HepG2 (cell line): ENCODE measurements around the gene KRT4. TPM values are rescaled to one million over a fixed set of nuclear protein-coding genes. Genes with fewer than 3 reads are reported as not detected.

Experiments used
- ATAC-seq: fragments of 200-7000 bp; cut with Tn5 transposase; 3 replicates; pipeline ENCODE4 v1.9.1; 2020; ENCODE audit warnings: mild to moderate bottlenecking, moderate library complexity
- BruUV-seq: library from RNA; stranded (reverse); fragments of 400-500 nt; replicated peaks from 2 replicates; lab custom pipeline; 2021; lab: Mats Ljungman, UMichigan
- CTCF ChIA-PET: fragments of 300-600 bp; formaldehyde crosslinking; extraction: SDS; loops from one replicate; lab custom pipeline; 2021; ENCODE audit warnings: low total read pairs, inconsistent platforms, low intra/inter-chr PET ratio; lab: Yijun Ruan, JAX
- POLR2A ChIA-PET: fragments of 350-600 bp; sonication (Branson Sonifier 250); formaldehyde crosslinking; loops from one replicate; lab custom pipeline; 2020; ENCODE audit warnings: antibody characterized with exemption, inconsistent platforms; lab: Yijun Ruan, JAX
- DNase-seq: peaks from one replicate; pipeline ENCODE4 v3.0.0-alpha.2; 2015; ENCODE audit warnings: low spot score
- FAIRE-seq: peaks from 3 replicates; lab custom pipeline; 2011; peaks lifted over from hg19 to GRCh38; lab: Jason Lieb, UNC
- H2AFZ ChIP-seq: one replicate; pipeline ENCODE4 v1.6.1; 2011; ENCODE audit warnings: low read length, inconsistent platforms
- H3K27ac ChIP-seq: fragments of 300-600 bp; 3 replicates; pipeline ENCODE4 v1.8.0; 2011; ENCODE audit warnings: mixed run types, mild to moderate bottlenecking, mixed read lengths, low read length, inconsistent platforms; ENCODE audit not compliant: insufficient read depth; ENCODE audit errors: extremely low read length
- H3K27me3 ChIP-seq, 2 experiments: fragments of 200-600 bp in 1 of 2; 2 replicates in 1 of 2; 3 replicates in 1 of 2; pipeline versions ENCODE4 v1.6.0 to v1.8.0; 2011; ENCODE audit warnings: low read length in 2 of 2, mild to moderate bottlenecking in 2 of 2, moderate library complexity in 2 of 2, inconsistent platforms in 1 of 2; ENCODE audit not compliant: insufficient read depth in 2 of 2, control insufficient read depth in 1 of 2
- H3K36me3 ChIP-seq, 2 experiments: fragments of 200-600 bp in 1 of 2; replicated peaks in 1 of 2; 2 replicates in 1 of 2; 3 replicates in 1 of 2; pipeline versions ENCODE4 v1.5.1 to v1.8.0; 2011; ENCODE audit warnings: low read length in 2 of 2, inconsistent platforms in 1 of 2; ENCODE audit not compliant: insufficient read depth in 2 of 2, control insufficient read depth in 1 of 2
- H3K4me1 ChIP-seq: 2 replicates; pipeline ENCODE4 v1.5.1; 2012; ENCODE audit warnings: low read length, inconsistent platforms; ENCODE audit not compliant: insufficient read depth
- H3K4me2 ChIP-seq: 2 replicates; pipeline ENCODE4 v1.6.0; 2011; ENCODE audit warnings: low read depth, low read length, inconsistent platforms
- H3K4me3 ChIP-seq, 3 experiments: fragments of 200-600 bp in 1 of 3; sonication (generic), shearing (Covaris generic) in 1 of 3; replicated peaks in 1 of 3; 2 replicates each; pipeline ENCODE4 v1.5.1; 2011 to 2016; ENCODE audit warnings: low read length in 3 of 3, inconsistent platforms in 2 of 3, low read depth in 2 of 3, mild to moderate bottlenecking in 2 of 3, control low read depth in 1 of 3, mixed read lengths in 1 of 3; ENCODE audit not compliant: insufficient read depth in 1 of 3
- H3K79me2 ChIP-seq: one replicate; pipeline ENCODE4 v1.6.1; 2011; ENCODE audit warnings: low read length, inconsistent platforms; ENCODE audit not compliant: insufficient read depth
- H3K9ac ChIP-seq: 2 replicates; pipeline ENCODE4 v1.6.0; 2011; ENCODE audit warnings: mild to moderate bottlenecking, low read depth, low read length, inconsistent platforms; ENCODE audit not compliant: insufficient read depth
- H3K9me3 ChIP-seq: 2 replicates; pipeline ENCODE4 v1.5.1; 2012; ENCODE audit warnings: mild to moderate bottlenecking, low read length
- H4K20me1 ChIP-seq: 2 replicates; pipeline ENCODE4 v1.6.0; 2011; ENCODE audit warnings: inconsistent platforms, mild to moderate bottlenecking, low read length, moderate library complexity; ENCODE audit not compliant: insufficient read depth
- HNRNPL ChIP-seq: fragments of 200-400 bp; formaldehyde crosslinking; IDR thresholded peaks from 2 replicates; pipeline ENCODE4 v1.6.1; 2017; ENCODE audit warnings: mild to moderate bottlenecking, low read depth, low read length
- MIER3 ChIP-seq: IDR thresholded peaks from 2 replicates; pipeline ENCODE4 v1.6.1; 2016; ENCODE audit warnings: missing compliant biosample characterization, borderline replicate concordance
- TOE1 ChIP-seq: sonication (generic); formaldehyde crosslinking; IDR thresholded peaks from 2 replicates; pipeline ENCODE4 v1.4.0; 2020; ENCODE audit warnings: mild to moderate bottlenecking, missing genetic modification reagents
- ZC3H13 ChIP-seq: sonication (generic); formaldehyde crosslinking; IDR thresholded peaks from 2 replicates; pipeline ENCODE4 v1.8.1; 2023; ENCODE audit warnings: mild to moderate bottlenecking, missing genetic modification reagents, moderate library complexity
- WGBS: methylation state at CpG from one replicate; pipeline ENCODE4 v1.1.6; 2017; ENCODE audit warnings: low lambda C conversion rate; 5-methylcytosine and 5-hydroxymethylcytosine counted together
- in situ Hi-C: cut with HindIII; loops from 2 replicates; pipeline ENCODE4 v1.10.0; 2017; ENCODE audit warnings: low pct_unique_long_range_greater_than_20kb; ENCODE audit not compliant: extremely low pct_ligation_motif_present
- intact Hi-C: fragments of 100-400 bp; cut with micrococcal nuclease; formaldehyde crosslinking; loops from one replicate; pipeline ENCODE4 v1.10.0; 2022; ENCODE audit not compliant: unreplicated experiment
- polyA plus RNA-seq, 8 experiments: library from polyadenylated mRNA; depleted of rRNA in 3 of 8; stranded (reverse) in 7 of 8; unstranded in 1 of 8; fragments of >200 nt; fragmentation: Illumina TruSeq in 4 of 8; extraction: Trizol in 4 of 8; gene quantifications; 2 replicates each; pipeline versions ENCODE4 v1.2.1 to v1.2.3, GENCODE V29; 2011 to 2016; ENCODE audit warnings: low read depth in 4 of 8, missing spikeins in 1 of 8, mixed read lengths in 1 of 8; ENCODE audit not compliant: insufficient read depth in 1 of 8
- total RNA-seq, 5 experiments: library from RNA; depleted of rRNA; stranded (reverse); fragments of >200 nt; fragmentation: Illumina TruSeq; extraction: Trizol; gene quantifications; 2 replicates each; pipeline ENCODE4 v1.2.3, GENCODE V29; 2016; ENCODE audit warnings: low read depth in 1 of 5
- TF ChIP-seq, protein P1 (sequence below): sonication (generic); formaldehyde crosslinking; IDR thresholded peaks from 2 replicates; pipeline ENCODE4 v1.4.0; 2020; ENCODE audit warnings: mild to moderate bottlenecking, missing genetic modification reagents
- TF ChIP-seq, protein P2 (sequence below): sonication (generic); formaldehyde crosslinking; IDR thresholded peaks from 2 replicates; pipeline ENCODE4 v1.8.0; 2022; ENCODE audit warnings: mild to moderate bottlenecking, missing genetic modification reagents, moderate library complexity
- TF ChIP-seq, protein P3 (sequence below): sonication (generic); formaldehyde crosslinking; IDR thresholded peaks from 2 replicates; pipeline ENCODE4 v1.5.0; 2020; ENCODE audit warnings: missing genetic modification reagents, mild to moderate bottlenecking, borderline replicate concordance
- TF ChIP-seq, protein P4 (sequence below): IDR thresholded peaks from 2 replicates; pipeline ENCODE4 v1.6.1; 2016; ENCODE audit warnings: low read depth
- TF ChIP-seq, protein P5 (sequence below): sonication (generic); formaldehyde crosslinking; conservative IDR thresholded peaks from 2 replicates; pipeline ENCODE4 v1.8.0; 2022; ENCODE audit warnings: missing genetic modification reagents

KRT4 gene
- total and polyA plus RNA-seq, 2 of the 13 experiments (the other 11 are each of a cell fraction or from before 2014, with no cell fraction given), result not detected

DNA sequence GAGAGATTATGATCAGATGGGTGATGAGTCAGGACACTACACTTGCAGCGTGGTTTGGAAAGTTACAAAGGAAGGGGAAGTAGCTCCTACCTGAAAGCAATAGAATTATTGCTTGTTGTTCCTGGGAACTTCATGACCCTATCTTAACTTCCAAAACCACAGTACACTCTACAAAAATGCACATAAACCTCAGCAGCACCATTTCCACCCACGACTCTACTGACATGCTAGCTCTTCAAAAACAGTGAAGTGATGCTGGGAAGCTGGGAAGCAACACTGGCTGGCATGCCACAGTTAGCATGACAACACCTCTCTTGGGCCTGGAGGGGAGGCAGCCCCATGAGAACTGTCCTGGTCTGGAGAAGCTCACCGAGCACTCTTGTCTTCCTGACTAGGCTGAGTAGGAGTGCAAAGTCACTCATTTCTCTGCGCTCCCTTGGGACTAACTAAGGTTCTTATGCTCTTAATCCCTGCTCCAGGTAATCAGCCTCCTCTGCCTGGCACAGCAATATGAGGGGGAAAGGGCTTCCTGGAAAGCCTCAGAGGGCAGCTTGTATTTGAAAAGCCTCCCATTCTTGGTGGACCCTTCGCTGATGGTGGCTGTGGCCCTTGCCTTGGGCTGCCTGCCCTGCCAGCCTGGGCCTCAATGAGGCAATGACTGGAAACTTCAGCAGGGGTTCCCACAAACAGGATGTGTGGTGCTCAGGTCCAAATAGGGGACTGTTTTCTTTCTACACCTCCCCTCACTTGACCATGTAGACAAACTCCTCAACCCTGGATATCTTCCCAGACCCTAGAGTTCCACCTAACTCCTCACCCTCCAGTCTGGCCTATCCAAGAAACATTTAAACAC is 19.2 kb downstream of the KRT4 start:
- Histone ChIP-seq H3K4me3 (no peak overlapping the region), H3K9ac (no peak overlapping the region), H3K9me3 (no peaks in the 10 kb centered on the region), H3K4me1 (no peaks in the 10 kb centered on the region), H3K79me2 (no peaks in the 10 kb centered on the region), H3K4me2 (no peak overlapping the region), H3K36me3 (no peaks in the 10 kb centered on the region), H3K27ac (no peak overlapping the region), H2AFZ (no peak overlapping the region), H3K27me3 (peaks cover 4 to 33% of the 10 kb centered on the region in 2 experiments; a peak in 3 of 5 replicates), H4K20me1 (no peaks in the 10 kb centered on the region)
- DNase-seq (no peak), FAIRE-seq (no peak), ATAC-seq (no peak)
- POLR2A ChIA-PET, result no interaction called here
- CTCF ChIA-PET, result no interaction called here
- BruUV-seq, result no TSS peak
- intact Hi-C loops (no loop called here), in situ Hi-C loops (no loop called here)
- TF ChIP-seq, protein P1, sequence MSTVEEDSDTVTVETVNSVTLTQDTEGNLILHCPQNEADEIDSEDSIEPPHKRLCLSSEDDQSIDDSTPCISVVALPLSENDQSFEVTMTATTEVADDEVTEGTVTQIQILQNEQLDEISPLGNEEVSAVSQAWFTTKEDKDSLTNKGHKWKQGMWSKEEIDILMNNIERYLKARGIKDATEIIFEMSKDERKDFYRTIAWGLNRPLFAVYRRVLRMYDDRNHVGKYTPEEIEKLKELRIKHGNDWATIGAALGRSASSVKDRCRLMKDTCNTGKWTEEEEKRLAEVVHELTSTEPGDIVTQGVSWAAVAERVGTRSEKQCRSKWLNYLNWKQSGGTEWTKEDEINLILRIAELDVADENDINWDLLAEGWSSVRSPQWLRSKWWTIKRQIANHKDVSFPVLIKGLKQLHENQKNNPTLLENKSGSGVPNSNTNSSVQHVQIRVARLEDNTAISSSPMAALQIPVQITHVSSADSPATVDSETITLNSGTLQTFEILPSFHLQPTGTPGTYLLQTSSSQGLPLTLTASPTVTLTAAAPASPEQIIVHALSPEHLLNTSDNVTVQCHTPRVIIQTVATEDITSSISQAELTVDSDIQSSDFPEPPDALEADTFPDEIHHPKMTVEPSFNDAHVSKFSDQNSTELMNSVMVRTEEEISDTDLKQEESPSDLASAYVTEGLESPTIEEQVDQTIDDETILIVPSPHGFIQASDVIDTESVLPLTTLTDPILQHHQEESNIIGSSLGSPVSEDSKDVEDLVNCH (CRISPR knock-in tag), result no peak
- TF ChIP-seq, protein P2, sequence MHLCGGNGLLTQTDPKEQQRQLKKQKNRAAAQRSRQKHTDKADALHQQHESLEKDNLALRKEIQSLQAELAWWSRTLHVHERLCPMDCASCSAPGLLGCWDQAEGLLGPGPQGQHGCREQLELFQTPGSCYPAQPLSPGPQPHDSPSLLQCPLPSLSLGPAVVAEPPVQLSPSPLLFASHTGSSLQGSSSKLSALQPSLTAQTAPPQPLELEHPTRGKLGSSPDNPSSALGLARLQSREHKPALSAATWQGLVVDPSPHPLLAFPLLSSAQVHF, result no peak
- no peak for TF ChIP-seq HNRNPL
- TF ChIP-seq, protein P3, sequence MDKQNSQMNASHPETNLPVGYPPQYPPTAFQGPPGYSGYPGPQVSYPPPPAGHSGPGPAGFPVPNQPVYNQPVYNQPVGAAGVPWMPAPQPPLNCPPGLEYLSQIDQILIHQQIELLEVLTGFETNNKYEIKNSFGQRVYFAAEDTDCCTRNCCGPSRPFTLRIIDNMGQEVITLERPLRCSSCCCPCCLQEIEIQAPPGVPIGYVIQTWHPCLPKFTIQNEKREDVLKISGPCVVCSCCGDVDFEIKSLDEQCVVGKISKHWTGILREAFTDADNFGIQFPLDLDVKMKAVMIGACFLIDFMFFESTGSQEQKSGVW (CRISPR knock-in tag), result no peak
- no peak for TF ChIP-seq TOE1 (CRISPR knock-in tag)
- TF ChIP-seq, protein P4, sequence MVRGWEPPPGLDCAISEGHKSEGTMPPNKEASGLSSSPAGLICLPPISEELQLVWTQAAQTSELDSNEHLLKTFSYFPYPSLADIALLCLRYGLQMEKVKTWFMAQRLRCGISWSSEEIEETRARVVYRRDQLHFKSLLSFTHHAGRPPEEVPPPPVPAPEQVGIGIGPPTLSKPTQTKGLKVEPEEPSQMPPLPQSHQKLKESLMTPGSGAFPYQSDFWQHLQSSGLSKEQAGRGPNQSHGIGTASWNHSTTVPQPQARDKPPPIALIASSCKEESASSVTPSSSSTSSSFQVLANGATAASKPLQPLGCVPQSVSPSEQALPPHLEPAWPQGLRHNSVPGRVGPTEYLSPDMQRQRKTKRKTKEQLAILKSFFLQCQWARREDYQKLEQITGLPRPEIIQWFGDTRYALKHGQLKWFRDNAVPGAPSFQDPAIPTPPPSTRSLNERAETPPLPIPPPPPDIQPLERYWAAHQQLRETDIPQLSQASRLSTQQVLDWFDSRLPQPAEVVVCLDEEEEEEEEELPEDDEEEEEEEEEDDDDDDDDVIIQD, result no peak
- no peak for TF ChIP-seq ZC3H13
- TF ChIP-seq, protein P5, sequence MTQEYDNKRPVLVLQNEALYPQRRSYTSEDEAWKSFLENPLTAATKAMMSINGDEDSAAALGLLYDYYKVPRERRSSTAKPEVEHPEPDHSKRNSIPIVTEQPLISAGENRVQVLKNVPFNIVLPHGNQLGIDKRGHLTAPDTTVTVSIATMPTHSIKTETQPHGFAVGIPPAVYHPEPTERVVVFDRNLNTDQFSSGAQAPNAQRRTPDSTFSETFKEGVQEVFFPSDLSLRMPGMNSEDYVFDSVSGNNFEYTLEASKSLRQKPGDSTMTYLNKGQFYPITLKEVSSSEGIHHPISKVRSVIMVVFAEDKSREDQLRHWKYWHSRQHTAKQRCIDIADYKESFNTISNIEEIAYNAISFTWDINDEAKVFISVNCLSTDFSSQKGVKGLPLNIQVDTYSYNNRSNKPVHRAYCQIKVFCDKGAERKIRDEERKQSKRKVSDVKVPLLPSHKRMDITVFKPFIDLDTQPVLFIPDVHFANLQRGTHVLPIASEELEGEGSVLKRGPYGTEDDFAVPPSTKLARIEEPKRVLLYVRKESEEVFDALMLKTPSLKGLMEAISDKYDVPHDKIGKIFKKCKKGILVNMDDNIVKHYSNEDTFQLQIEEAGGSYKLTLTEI (CRISPR knock-in tag), result no peak
- no peak for TF ChIP-seq MIER3
- 8% methylated on average over 3 of the region's 5 CpGs for WGBS
